OCI-LY3 (cell line): ENCODE results near the gene NTHL1.

Experiments used
- CTCF ChIP-seq: fragments of 200-600, 300-600 bp; sonication (generic); IDR thresholded peaks from 2 replicates; pipeline ENCODE4 v1.5.1; 2014; ENCODE audit warnings: antibody characterized with exemption, low read length, low read depth
- EZH2phosphoT487 ChIP-seq: fragments of 200-600 bp; shearing (Covaris generic); IDR thresholded peaks from 2 replicates; pipeline ENCODE4 v1.6.1; 2018; ENCODE audit warnings: antibody characterized with exemption, mixed run types, low read depth

- TF ChIP-seq CTCF (no peak), EZH2phosphoT487 (no peak)
Observed at GRCh38 chr16:2057438-2057837, 9.8 kb upstream of the NTHL1 start.
